Stimulated activated CD8-positive, alpha-beta memory T cell treated with anti-CD3 and anti-CD28 coated beads, Interleukin-4, amount 100 ng/mL, for 24 hours (primary cell): ENCODE measurements around the gene CREB3L4.

Experiments
- DNase-seq: peaks from one replicate; pipeline ENCODE4 v3.0.0-alpha.2; 2020; ENCODE audit warnings: low read depth

Gene CREB3L4, protein sequence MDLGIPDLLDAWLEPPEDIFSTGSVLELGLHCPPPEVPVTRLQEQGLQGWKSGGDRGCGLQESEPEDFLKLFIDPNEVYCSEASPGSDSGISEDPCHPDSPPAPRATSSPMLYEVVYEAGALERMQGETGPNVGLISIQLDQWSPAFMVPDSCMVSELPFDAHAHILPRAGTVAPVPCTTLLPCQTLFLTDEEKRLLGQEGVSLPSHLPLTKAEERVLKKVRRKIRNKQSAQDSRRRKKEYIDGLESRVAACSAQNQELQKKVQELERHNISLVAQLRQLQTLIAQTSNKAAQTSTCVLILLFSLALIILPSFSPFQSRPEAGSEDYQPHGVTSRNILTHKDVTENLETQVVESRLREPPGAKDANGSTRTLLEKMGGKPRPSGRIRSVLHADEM

DNA sequence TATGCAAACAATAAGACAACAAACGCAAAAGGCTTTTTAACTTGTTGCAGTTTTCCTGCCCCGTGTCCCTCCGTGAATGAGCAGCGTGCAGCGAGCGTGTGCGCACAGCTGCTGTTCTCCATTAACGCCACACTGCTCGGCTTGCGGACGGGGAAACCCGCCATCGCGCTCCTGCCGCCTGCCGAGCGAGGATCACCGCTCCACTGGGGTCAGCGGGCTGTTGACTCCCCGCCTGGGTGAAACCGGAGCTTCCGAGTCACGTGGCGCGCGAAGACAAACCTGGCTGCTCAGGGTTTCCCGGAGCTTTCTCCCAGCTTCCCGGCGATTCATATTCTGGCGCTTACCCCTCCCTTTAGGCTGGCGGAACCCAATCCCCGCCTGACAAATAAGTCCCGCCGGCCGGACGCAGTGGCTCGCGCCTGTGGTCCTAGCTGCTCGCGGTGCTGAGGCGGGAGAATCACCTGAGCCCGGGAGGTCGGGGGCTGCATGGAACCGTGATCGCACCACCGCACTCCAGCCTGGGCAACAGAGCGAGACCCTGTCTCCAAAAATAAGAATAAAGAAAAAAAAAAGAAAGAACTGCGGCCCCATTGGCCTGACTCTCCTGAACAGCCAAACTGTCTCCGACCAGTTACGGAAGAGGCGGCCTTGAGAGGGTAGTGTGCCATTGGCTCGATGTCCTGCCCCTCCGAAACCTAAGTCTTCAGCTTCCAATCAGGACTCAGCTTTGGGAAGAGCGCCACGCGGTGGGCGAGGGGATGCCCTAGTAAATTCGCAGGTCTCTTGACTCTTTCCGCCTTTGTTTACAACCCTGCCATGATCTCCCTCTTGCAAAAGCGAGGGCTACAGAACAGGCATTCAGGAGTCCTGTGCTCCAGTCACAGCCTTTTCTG is at the start of gene CREB3L4:
TSS of gene CREB3L4 (plus strand) at position 796 of the 893 bp plus-strand sequence. CDS start 624 bp downstream, outside the sequence.
- peak; percentile 70 for DNase-seq

DNA sequence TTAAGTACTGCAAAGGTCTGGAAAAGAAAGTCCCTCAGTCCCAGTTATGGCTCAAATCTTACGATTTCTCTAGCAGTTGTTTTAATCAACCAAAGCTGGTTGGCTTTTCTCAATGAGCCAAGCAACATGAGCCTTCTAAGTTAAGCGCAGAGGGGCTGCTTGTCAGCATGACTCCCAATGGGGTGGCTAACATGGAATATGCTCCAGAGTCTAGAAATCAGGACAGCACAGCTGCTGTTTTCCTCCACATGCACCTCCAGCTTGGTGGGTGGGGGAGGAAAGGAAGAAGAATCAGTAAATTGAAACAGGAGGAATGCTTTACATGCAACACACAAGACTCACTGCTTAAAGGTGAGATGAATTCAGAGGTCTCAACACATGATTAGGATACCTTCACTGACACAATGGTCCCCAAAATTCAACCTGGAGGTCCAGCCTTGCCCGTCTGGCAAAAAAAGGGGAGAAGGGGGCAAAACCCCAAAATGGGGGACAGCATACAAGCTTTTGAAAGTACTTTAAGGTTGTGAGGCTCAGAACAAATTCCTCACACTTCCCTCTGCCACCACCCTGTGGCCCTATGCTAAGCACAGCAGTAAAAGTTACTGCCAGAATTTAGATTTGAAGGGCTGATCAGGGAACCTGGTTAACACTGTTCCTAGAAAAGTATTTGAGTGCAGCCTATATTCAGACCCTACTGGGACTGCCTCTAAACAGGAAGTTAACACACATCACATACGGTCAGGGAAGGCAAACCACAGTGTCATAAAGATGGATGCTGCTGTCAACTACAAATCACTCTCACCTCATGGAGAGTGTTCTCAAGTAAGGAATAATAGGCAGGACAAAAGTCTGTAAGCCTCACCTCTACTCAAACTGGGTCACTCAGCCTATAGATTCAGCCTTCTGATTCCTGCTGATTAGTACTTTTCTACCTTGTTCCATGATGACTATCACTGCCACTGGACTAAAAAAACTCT is 47.5 kb upstream of the CREB3L4 start:
- no peak for DNase-seq

DNA sequence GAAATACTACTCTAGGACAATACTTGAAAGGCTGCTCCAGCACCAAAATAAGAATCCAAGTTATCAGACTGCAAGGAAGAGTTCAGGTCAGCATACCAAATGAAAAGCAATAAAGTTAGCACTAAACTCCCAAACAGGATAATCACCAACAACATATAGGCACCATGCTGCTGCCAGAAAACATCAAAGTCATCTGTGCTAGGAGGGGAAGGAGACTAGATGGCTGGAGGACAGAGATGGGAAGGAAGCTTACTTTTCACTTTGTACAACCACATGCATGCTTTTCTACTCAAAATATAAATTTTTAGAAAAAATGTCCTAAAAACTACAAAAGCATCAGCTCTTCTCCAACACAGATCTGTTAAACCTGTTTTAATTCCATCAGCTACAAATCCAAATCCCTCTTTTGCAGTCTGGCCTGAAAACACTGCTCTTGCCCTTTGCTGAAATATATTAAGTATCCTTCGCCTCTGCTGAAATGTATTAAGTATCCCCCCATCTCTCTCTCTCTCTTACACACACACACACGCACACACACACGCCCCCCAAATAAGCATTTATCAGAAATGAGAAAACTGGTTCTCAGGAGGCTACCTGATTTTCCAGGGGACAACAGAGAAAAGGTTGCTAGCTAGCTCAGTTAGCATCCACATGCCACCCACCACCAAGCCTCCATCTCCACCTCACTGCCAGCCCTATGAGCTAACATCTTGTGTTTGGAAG is 46.5 kb upstream of the CREB3L4 start:
- no peak for DNase-seq

DNA sequence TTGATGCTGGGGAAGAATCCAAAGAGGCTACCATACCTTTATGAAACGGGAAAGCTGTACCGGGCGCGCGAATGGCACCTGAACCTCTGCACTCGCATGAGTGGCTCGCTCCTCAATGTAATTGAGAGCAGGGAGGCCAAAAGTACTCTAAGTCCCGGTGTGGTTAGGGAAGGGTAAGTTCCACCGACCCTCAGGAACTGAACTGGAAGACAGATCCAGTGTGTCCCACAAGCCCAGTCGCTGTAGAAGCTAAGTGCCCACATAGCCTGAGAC is 46.0 kb upstream of the CREB3L4 start:
- DNase-seq = no peak

DNA sequence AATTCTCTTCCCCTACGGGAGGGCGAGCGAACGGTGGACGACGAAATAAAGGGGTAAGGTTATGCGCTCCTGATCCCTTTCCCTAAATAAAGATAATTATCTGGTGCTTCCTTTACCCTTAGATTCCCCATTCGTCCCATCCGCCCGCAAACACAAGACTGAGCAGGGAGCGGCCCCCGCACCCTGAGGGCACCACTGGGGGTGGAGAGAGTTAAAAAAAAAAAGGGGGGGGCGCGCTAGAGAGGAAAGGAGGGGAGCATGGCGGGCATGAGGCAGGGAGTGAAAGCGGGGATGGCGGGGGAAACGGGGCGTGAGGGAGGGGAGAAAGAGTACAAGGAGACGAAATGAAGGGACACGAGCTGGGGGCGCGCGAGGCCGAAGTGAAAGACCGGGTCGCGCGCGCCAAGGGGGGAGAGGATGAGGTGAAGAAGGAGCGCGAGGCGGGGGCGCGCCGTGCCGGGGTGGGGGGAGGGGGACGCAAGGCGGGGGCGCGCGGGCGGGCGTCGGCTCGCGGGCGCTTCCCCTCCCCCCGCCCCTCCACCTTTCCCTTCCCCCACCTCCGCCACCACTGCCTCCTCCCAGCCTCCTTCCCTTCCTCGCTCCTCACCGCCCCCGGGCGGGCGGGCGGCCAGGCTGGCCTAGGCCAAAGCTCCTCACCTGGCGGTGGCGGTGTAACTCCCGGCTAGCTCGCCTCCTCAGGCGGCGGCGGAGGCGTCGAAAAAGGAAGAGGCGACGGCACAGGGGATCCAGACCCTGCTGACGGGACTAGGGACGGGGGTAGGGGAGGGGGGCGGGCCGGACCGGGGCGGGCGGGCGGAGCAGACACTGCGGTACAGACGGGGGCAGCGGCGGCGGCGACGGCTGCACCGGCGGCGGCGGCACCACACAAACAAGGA is 45.4 kb upstream of the CREB3L4 start:
- DNase-seq = peak; percentile 51

DNA sequence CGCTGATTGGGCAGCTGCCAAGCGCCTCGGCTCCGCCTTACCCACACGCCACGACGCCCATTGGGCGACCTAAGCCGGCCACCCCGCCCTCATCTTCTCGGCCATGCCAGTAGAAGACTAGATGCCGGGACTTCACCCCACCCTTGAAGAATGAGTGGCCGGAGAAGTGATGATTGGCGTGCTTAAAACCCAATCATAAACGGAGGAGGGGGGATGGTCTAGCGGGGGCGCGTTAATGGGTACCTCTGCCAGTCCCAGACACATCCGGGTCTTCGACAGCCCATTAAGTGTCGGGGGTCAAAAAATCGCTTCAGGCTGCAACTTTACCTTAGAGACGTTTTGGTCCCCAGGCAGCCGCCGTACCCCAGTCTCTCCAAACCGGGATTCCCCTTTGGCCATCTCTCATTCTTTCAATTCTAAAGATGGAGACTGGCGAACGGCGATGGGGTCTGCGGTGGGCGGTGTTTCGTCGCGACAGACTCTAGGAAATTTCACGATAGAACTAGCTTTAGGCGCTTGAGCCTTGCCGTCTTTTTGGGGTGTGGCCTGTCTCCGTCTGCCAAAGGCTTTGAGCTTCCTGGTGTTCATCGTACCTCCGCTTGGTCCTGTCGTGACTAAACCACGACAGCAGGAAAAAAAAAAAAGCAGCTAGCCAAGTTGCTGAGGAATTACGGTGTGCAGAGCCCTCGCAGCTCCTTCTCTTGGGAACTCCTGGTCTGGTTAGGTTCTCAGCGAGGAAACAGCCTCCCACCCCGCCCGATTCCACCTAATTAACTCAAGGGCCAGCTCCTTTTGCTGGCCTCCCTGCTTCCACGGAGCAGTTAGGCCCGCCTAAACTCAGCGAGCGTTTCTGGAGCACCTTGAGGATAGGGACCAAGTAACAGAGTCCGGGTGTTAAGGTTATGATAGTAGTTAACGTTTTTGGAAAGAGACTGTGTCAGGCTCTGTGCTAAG is 44.5 kb upstream of the CREB3L4 start, which contains the start of gene GATAD2B:
TSS of gene GATAD2B (minus strand) at position 1 of the 954 bp plus-strand sequence. CDS start 94,625 bp downstream, outside the sequence.
- DNase-seq = peak; percentile 96

DNA sequence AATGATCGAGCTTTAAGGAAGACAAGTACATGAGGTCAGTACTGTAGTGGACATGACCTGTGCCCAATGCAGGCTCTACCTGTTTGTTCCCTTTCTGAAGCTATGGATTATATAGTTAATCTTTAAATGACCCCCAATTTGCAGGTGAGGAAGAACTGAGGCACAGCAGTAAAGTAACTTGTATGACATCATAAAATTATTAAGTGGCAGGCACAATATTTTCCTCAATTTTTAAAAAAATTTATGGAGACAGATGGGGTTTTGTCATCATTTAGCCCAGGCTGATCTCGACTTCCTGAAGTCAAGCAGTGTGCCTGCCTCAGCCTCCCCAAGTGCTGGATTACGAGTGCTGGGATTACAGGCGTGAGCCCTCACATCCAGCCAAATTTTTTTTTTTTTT is 41.3 kb upstream of the CREB3L4 start:
- DNase-seq = no peak

DNA sequence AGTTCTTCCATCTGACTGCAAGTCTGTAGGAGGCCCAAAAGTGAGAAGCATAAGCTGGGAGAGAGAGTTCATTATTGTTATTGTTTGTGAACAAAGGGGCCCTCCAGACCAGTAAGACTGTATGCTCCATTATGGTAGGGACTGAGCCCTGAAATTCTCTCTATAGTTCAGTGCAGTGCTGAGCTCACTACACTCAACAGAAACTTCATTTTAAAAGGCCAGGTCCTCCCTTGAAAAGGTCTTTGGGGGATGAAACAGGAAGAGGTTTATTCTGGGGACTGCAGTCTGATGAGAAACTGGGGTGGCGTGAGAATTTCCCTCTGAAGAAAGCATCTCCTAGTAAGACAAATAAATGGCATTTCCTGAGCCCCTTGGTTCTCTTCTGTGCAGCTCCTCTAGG is 39.5 kb upstream of the CREB3L4 start:
- DNase-seq = no peak

DNA sequence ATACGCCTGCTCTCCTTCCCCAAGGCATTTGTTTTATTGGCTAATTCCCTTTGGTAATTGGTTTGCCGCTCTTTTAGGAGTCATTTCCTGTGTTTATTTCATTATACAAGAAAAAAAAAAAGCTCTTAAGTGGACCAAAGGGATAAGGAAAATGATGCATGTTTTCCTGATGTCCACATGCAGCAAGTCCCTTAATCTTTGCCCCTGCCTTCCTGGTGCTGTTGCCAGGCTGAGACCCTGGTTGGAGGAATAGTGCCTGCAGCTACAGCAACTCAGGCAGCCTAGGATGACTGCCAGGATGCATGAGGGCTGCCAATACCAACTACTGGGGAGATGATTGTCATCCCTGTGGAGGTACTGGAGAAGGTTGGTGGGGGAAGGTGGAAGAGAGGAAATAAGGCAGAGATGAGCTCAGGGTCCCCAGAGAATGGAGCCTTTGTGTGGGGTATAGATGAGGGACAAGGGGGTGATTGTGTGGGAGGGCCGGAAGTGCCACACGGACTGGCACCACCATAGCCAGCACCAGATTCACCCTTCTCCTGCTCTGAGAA is 38.8 kb upstream of the CREB3L4 start:
- DNase-seq = no peak

DNA sequence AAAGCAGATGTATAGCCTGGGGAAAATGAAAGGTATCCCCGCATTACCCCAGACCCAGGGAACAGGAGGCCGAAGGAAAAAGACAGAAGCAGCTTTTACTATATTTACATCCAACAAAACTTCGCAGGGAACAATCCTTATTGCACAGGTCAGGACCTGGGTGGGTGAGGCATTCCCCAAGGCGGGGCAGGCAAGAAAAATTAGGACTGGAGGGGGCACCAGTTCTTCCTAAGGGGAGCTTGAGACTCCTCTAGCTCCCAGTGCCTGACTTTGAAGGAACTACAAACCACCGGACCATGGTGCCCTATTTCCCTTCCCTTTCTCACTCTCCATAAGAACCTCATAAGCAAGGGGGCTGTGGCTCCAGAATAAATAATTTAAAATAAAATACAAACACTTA is 38.3 kb upstream of the CREB3L4 start:
- DNase-seq = no peak

DNA sequence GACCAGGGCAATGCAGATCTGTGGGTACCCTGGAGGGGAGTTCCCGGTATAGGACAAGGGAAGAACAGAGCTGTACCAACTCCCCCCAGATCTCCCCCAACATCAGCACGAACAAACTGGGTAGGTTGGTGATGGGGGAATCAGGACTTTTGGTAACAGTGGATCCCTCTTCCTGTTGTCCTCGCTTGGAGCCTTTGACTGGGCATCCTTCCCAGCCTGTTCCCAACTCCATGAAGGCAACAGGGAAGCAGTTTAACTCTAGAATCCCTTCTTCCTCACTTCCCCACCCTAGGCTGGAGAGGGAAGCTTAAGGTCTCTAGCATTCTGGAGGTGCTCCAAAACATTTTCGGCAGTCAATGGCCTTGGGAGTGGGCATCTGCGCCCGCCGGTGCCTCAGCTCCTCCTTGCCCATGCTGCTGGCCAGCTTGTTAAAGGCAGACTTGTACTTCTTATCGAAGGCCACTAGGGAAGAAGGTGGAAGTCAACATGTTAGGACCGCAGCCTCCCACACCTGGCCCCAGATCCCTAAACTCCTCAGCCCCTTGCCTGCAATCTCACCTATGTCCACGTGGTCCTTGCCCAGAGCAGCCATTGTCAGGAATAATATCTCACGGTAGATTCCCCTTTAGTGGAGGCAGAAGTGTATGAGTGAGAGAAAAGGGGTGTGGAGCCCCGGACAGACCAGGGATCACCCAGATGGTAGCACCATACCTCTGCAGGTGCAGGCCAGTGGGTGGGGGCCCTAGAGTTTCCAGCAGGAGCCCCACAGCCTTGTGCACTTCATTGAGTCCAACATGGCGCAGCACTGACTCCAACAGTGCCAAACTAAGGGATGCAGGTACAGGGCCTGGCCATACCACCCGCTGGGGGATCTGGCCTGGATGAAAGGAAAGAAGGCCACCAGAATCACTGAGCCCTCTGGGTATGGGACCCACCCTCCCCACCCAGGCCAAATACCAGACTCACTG is 37.4 kb upstream of the CREB3L4 start:
- DNase-seq = no peak

DNA sequence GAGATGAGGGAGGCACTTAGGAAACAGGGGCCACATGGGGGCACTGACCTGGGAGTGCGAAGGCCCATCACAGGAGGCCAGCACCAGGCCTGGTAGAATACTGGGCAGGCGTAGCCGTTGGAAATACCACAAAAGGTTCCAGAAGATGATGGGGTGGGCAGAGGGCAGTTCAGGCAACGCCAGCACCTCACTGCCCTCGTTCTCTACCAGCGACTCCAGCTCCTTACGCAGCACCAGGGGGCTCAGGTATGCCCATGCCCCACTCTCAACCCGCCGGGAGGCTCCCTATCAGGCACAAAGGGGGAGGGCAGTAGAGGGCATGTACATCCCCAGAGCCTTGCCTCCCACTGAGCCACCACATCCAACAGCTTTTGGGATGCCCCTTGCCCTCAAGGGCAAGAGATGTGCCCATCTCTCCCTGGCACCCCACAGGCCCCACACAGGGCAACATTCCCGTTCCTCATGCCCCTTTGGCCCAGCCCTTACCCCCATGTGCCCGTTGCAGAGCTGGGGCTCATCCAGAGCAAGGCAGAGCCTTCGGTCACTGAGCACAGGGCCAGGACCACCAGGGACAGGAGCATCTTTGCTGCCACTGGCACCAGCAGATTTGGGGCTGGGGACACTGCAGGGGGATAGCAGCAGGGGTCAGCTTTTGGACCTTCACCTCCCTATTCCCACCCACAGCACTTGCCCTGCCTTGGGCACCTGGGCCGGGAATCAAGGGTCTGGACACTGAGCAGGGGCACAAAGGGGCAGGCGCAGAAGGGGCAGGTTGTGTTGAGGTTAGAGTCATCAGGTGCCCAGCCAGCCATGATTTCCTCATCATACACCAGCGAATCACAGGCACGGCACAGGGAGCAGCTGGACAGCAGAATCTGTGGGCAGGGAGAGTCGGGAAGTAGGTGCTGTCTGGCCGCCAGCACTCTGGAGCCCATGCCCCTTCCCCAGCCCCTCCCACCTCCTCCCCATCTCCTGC is 35.3 kb upstream of the CREB3L4 start:
- DNase-seq = no peak

DNA sequence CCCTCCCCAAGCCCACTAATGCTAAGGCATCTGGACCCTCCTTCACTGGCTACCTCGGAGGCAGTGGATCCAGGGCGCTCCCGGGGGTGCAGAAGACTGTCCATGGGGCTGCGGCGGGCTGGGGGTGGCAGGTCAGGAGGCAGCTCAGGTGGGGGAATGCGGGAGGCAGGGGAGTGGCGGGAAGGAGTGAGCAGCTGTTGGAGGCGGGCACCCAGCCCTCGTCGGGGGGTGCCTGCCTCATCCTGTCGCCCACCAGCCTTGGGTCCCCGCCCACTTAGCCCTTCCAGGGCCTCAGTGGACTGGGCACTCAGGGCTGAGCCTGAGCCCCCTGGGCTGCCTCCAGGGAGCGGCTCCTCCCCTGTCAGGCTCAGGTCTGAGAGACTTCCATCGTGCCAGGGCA is 34.3 kb upstream of the CREB3L4 start:
- DNase-seq = no peak

DNA sequence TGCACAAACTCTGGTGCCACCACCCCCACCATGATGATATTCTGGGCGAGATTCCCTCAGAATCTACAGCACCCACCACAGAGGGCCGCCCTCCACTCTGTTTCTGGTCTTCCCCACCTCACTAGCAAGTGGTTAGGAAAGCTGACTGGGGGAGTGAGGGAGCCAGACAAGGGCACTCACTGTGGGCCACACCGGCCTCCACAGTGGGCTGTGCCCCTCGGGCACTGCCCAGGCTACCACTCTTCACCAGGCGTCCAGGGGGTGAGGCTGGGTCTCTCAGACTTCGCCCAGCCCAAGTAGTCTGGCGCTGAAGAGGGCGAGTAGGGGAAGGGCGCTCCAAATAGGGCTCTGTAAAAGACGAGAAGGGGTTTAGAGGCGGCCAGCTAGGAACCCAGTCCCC is 33.7 kb upstream of the CREB3L4 start:
- no peak for DNase-seq

DNA sequence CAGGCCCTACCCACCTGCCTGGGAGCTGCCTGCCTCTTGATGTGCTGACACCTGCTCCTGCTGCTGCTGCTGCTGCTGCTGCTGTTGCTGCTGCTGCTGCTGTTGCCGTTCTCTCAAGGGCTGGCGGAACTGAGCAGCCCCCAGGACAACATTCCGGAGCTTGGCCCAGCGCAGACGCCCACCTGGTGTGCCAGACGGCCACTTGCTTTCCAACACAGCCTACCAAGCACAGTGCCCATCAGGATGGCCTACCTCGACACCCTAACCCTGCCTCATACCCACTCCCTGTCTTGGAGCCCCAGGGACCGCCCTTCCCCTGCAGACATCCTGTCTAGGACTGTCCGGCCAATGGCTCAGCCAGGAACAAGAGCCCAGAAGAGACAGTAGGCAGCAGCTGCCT is 33.0 kb upstream of the CREB3L4 start:
- no peak for DNase-seq

DNA sequence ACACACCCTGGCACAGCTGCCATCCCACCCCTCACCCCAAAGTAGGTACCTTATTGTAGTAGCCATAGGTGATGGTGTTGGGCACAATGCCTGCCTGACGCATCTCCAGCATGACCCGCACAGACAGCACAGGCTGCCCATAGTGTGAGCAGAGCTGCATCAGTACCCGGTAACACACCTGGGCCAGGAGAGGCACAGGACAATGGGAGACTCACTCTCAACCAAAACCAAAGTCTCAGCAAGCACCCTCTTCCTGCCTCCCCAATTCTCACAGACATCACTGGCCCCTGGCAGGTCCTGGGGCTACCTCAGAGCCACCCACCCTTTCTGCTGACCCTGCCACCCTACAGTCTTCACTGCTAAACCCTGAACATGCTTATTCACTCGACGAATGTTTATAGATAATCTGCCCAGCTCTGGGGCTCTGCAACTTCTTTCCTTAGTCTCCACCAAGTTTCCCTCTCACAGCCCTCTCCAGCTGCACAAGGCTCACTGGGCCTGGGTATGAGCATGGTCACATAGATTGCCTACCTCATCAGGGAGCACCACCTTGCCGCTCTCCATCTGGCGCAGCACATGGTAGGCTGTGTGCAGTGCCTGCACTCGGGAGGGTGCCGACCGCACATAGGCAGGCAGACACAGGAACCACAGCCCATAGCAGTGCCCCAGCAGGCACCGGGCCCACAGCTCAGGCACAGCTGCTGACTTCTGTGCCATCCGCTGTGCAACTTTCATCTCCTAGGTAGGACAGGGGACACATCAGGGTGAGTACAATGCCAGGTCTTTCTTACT is 31.5 kb upstream of the CREB3L4 start:
- no peak for DNase-seq
